Osteoblast (primary cell): ENCODE data around the gene SLC9A3. TPM values are rescaled to one million over a fixed set of nuclear protein-coding genes. Genes with fewer than 3 reads are reported as not detected.
A peak's percentile ranks its signal among the peaks of the same experiment; 100 is the strongest.
"Not testable (repeated sequence)": the region's sequence is repeated elsewhere in the genome, so short reads cannot be mapped to it uniquely, and the experiment has no call there.

Source experiments
- DNase-seq: peaks from one replicate; pipeline ENCODE4 v3.0.0; 2011; ENCODE audit warnings: low spot score, mixed read lengths; ENCODE audit not compliant: insufficient read length; ENCODE audit errors: missing footprints
- H2AFZ ChIP-seq: 2 replicates; pipeline ENCODE4 v1.6.0; 2011; ENCODE audit warnings: mild to moderate bottlenecking, low read length
- H3K27ac ChIP-seq: 2 replicates; pipeline ENCODE4 v1.5.1; 2011; ENCODE audit warnings: mild to moderate bottlenecking, low read depth, low read length, moderate library complexity
- H3K27me3 ChIP-seq: 2 replicates; pipeline ENCODE4 v1.6.0; 2012; ENCODE audit warnings: mild to moderate bottlenecking, control low read depth, inconsistent platforms, low read length, moderate library complexity; ENCODE audit not compliant: insufficient read depth
- H3K36me3 ChIP-seq: 2 replicates; pipeline ENCODE4 v1.5.1; 2011; ENCODE audit warnings: mild to moderate bottlenecking, low read length, control low read depth, moderate library complexity; ENCODE audit not compliant: insufficient read depth
- H3K4me1 ChIP-seq: 2 replicates; pipeline ENCODE4 v1.5.1; 2011; ENCODE audit warnings: mild to moderate bottlenecking, low read length, control low read depth, moderate library complexity; ENCODE audit not compliant: insufficient read depth
- H3K4me2 ChIP-seq: 2 replicates; pipeline ENCODE4 v1.6.0; 2011; ENCODE audit warnings: mild to moderate bottlenecking, low read length; ENCODE audit not compliant: insufficient read depth
- H3K4me3 ChIP-seq: fragments of 200-600 bp; sonication (generic); 3 replicates; pipeline ENCODE4 v1.5.1; 2012; ENCODE audit warnings: mild to moderate bottlenecking, low read length, inconsistent platforms; ENCODE audit not compliant: insufficient read depth
- H3K79me2 ChIP-seq: 2 replicates; pipeline ENCODE4 v1.6.0; 2012; ENCODE audit warnings: mild to moderate bottlenecking, low read length, control low read depth, inconsistent platforms; ENCODE audit not compliant: insufficient read depth
- H3K9me3 ChIP-seq: 2 replicates; pipeline ENCODE4 v1.5.1; 2011; ENCODE audit warnings: low read depth, low read length, control low read depth
- H4K20me1 ChIP-seq: 2 replicates; pipeline ENCODE4 v1.6.0; 2012; ENCODE audit warnings: mild to moderate bottlenecking, low read length, control low read depth; ENCODE audit not compliant: insufficient read depth
- total RNA-seq: library from RNA; depleted of rRNA; stranded (reverse); fragments of >200 nt; gene quantifications from 2 replicates; pipeline ENCODE4 v1.2.3, GENCODE V29; 2012
- TF ChIP-seq, protein P1 (sequence below): IDR thresholded peaks from 2 replicates; pipeline ENCODE4 v1.5.1; 2011; ENCODE audit warnings: mild to moderate bottlenecking, low read depth, low read length, moderate library complexity; ENCODE audit errors: extremely low read depth

SLC9A3 gene
- total RNA-seq, 1 donor, result 1.4 TPM

DNA sequence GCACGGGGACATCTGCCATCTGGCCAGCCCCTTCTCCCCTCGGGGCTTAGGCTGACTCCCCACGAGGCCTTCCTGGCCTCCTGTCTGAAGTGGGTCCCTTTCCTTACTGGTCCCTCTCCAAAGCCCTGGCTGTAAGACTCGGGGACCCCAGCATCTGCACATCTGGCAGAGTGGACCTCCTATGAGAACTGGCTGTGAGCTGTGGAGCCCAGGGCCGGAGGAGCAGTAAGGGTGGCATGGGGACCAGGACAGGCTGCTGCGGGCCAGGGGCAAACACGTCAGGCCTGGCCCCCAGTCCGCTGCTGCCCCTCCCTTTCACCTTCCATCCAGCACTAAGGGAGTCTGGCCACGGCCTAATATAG is 47.5 kb downstream of the SLC9A3 start:
- Histone ChIP-seq H4K20me1 (peaks cover 23% of the 10 kb centered on the region), H3K4me2 (no peak overlapping the region), H3K4me3 (no peak overlapping the region), H3K79me2 (peaks cover 9% of the 10 kb centered on the region), H3K27me3 (peaks cover 41% of the 10 kb centered on the region), H3K9me3 (no peaks in the 10 kb centered on the region), H2AFZ (no peak overlapping the region), H3K36me3 (no peaks in the 10 kb centered on the region), H3K27ac (no peak overlapping the region), H3K4me1 (peaks cover 6% of the 10 kb centered on the region)
- TF ChIP-seq, protein P1, sequence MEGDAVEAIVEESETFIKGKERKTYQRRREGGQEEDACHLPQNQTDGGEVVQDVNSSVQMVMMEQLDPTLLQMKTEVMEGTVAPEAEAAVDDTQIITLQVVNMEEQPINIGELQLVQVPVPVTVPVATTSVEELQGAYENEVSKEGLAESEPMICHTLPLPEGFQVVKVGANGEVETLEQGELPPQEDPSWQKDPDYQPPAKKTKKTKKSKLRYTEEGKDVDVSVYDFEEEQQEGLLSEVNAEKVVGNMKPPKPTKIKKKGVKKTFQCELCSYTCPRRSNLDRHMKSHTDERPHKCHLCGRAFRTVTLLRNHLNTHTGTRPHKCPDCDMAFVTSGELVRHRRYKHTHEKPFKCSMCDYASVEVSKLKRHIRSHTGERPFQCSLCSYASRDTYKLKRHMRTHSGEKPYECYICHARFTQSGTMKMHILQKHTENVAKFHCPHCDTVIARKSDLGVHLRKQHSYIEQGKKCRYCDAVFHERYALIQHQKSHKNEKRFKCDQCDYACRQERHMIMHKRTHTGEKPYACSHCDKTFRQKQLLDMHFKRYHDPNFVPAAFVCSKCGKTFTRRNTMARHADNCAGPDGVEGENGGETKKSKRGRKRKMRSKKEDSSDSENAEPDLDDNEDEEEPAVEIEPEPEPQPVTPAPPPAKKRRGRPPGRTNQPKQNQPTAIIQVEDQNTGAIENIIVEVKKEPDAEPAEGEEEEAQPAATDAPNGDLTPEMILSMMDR, result no peak
- peak; percentile 91 for DNase-seq

DNA sequence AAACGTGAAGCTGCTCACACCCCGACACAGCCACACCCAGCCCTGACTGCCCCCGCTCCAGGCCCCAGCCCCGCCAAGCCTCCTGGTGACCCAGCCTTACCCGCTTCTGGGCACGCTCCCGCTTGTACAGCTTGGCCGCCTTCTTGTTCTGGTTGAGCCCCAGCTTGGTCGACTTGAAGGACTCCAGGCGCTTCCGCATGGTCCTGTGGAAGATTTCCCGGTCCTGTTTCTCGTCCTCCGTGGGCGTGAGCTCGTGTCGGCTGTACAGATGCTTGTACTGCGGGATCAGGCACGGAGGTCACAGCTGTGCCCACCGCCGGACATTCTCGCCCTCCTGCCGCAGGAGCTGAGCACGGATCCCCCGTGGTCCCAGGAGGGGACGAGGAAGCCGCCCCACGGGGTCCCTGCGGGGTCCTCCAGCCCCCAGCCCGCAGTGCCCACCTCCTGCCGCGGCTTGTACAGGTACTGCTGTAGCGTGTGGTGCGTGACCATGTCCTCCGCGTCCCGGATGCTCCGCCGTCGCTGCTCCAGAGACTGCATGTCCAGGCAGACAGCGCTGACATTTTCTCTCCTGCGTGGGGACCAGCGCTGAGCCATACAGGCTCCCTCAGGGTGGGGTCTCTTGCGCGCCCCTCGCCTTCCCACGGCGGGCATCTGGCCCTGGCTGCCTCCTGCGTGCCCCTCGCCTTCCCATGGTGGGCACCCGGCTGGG is 48.0 kb downstream of the SLC9A3 start:
- H3K4me2 ChIP-seq, result no peak overlapping the region
- peaks cover 15% of the 10 kb centered on the region for H3K79me2 ChIP-seq
- no peak overlapping the region for H2AFZ ChIP-seq
- no peaks in the 10 kb centered on the region for H3K36me3 ChIP-seq
- no peak overlapping the region for H3K27ac ChIP-seq
- no peak overlapping the region for H3K4me3 ChIP-seq
- H3K9me3 ChIP-seq, result no peaks in the 10 kb centered on the region
- peaks cover 28% of the 10 kb centered on the region for H4K20me1 ChIP-seq
- H3K27me3 ChIP-seq, result peaks cover 39% of the 10 kb centered on the region
- TF ChIP-seq, protein P1, result no peak
- peaks cover 11% of the 10 kb centered on the region for H3K4me1 ChIP-seq
- peak; percentile 89 for DNase-seq

DNA sequence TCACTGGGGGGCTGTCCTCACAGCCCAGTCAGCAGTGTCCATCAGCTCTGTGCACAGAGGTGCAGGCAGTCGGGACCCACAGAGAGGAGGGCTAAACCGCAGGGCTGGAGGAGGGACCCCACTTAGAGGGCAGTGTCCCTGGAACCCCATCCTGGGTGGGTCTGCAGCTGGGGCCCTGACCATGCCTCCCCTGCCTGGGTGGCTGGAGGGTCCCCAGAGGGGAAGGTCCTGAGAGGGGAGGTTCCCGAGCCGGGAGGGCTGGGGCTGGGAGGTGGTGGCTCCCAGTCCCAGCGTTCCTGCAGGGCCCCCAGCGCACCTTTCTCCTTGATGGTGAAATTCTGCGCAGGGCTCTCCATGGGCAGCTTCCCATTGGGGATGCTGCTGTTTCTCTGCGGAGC is 48.5 kb downstream of the SLC9A3 start:
- H3K79me2 ChIP-seq, result peaks cover 20% of the 10 kb centered on the region
- peaks cover 36% of the 10 kb centered on the region for H3K27me3 ChIP-seq
- H3K9me3 ChIP-seq, result no peaks in the 10 kb centered on the region
- TF ChIP-seq, protein P1, result no peak
- peaks cover 33% of the 10 kb centered on the region for H4K20me1 ChIP-seq
- H3K4me2 ChIP-seq, result peak overlapping the region; percentile 56
- H3K4me3 ChIP-seq, result no peak overlapping the region
- H3K27ac ChIP-seq, result no peak overlapping the region
- peaks cover 12% of the 10 kb centered on the region for H3K4me1 ChIP-seq
- DNase-seq, result peak; percentile 63
- peaks cover 5% of the 10 kb centered on the region for H3K36me3 ChIP-seq
- H2AFZ ChIP-seq, result no peak overlapping the region

DNA sequence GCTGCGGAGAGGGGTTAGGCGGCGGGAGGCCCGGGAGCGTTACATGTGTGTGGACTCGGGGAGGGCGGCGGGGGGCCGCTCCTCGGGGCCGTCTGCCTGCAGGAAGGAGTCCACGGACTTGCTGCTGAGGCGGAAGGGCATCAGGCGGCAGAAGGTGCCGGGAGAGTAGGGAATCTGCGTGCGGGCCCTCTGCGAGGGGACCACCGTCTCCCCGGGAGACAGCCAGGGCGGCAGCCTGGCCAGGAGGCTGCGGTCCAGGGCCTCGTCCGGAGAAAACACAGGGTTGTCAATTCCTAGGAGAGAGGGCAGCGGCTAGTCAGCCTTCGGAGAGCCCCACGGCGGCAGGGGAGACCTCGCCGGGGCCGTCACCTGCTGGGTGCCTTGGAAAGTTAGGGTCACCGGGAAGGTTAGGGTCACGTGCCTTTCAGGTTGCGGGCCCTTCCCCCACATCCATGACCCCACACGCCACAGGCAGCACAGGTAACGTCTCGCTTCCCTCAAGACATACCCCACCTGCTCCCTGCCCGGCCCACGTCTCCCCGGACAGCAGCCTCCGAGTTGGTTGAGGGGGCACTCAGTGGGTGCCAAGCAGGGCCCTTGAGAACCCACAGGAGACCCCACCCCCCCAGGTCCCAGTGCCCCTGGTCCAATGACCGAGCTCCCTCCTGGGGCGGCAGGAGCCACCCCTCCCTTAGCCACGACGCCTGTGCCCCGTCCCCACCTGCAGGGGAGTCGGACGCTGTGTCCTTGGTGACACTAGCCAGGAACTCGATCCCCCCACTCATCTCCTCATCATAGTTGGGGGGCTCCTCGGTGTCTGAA is 49.2 kb downstream of the SLC9A3 start:
- H2AFZ ChIP-seq, result no peak overlapping the region

DNA sequence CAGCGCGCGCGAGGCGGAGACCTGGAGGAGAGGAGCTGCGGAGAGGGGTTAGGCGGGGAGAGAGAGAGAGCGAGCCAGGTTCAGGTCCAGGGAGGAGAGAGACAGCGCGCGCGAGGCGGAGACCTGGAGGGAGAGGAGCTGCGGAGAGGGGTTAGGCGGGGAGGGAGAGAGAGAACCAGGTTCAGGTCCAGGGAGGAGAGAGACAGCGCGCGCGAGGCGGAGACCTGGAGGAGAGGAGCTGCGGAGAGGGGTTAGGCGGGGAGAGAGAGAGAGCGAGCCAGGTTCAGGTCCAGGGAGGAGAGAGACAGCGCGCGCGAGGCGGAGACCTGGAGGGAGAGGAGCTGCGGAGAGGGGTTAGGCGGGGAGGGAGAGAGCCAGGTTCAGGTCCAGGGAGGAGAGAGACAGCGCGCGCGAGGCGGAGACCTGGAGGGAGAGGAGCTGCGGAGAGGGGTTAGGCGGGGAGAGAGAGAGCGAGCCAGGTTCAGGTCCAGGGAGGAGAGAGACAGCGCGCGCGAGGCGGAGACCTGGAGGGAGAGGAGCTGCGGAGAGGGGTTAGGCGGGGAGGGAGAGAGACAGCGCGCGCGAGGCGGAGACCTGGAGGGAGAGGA is 49.9 kb downstream of the SLC9A3 start:
- not testable (repeated sequence) for H3K9me3 ChIP-seq, DNase-seq, H2AFZ ChIP-seq, H3K27ac ChIP-seq
- H3K4me1 ChIP-seq, result peaks cover 12% of the 10 kb centered on the region
- peak overlapping the region; percentile 85 for H3K4me2 ChIP-seq
- peak overlapping the region; percentile 78 for H3K4me3 ChIP-seq
- peaks cover 29% of the 10 kb centered on the region for H3K27me3 ChIP-seq
- peaks cover 20% of the 10 kb centered on the region for H3K79me2 ChIP-seq
- peaks cover 30% of the 10 kb centered on the region for H4K20me1 ChIP-seq
- peaks cover 16% of the 10 kb centered on the region for H3K36me3 ChIP-seq

More for the DNA sequence above, 49.2 kb downstream of the SLC9A3 start:
- Histone ChIP-seq H3K27me3 (peaks cover 31% of the 10 kb centered on the region), H3K4me1 (peaks cover 12% of the 10 kb centered on the region), H4K20me1 (peaks cover 33% of the 10 kb centered on the region), H3K4me3 (peak overlapping the region; percentile 62), H3K79me2 (peaks cover 20% of the 10 kb centered on the region), H3K36me3 (peaks cover 9% of the 10 kb centered on the region), H3K27ac (no peak overlapping the region), H3K4me2 (peak overlapping the region; percentile 56), H3K9me3 (no peaks in the 10 kb centered on the region)
- TF ChIP-seq, protein P1, result no peak
- peak; percentile 96 for DNase-seq
